GM12878 (cell line): ENCODE results near the gene CNST. TPM values are rescaled to one million over a fixed set of nuclear protein-coding genes. Genes with fewer than 3 reads are reported as not detected.

Source experiments
- ATAC-seq: fragments of 200-7000 bp; cut with Tn5 transposase; 3 replicates; pipeline ENCODE4 v1.9.1; 2020; ENCODE audit warnings: mild to moderate bottlenecking, moderate library complexity
- BruUV-seq: library from RNA; stranded (reverse); fragments of 400-500 nt; replicated peaks from 2 replicates; lab custom pipeline; 2021; lab: Mats Ljungman, UMichigan
- CTCF ChIA-PET: fragments of 300-600 bp; sonication (Branson Sonifier 250); formaldehyde crosslinking; extraction: SDS; loops from one replicate; lab custom pipeline; 2021; ENCODE audit warnings: inconsistent platforms; lab: Yijun Ruan, JAX
- POLR2A ChIA-PET: fragments of 350-600 bp; formaldehyde crosslinking; extraction: SDS; loops from one replicate; lab custom pipeline; 2021; ENCODE audit warnings: inconsistent platforms; lab: Charles Lee
- RAD21 ChIA-PET: fragments of 300-600 bp; sonication (Branson Sonifier 250); formaldehyde crosslinking; loops from one replicate; lab custom pipeline; 2023; ENCODE audit warnings: antibody characterized with exemption; ENCODE audit not compliant: unreplicated experiment; lab: Charles Lee
- SMC1A ChIA-PET: fragments of 300-600 bp; sonication (Branson Sonifier 250); formaldehyde crosslinking; loops from one replicate; lab custom pipeline; 2023; ENCODE audit not compliant: unreplicated experiment, uncharacterized antibody; lab: Charles Lee
- DNase-seq: peaks from one replicate; pipeline ENCODE4 v3.0.0-alpha.2; 2011; ENCODE audit warnings: low read depth, low spot score
- FAIRE-seq: peaks from 3 replicates; lab custom pipeline; 2011; peaks lifted over from hg19 to GRCh38; lab: Jason Lieb, UNC
- H2AFZ ChIP-seq: 2 replicates; pipeline ENCODE4 v1.6.0; 2011; ENCODE audit warnings: low read depth, low read length, control low read depth; ENCODE audit not compliant: control insufficient read depth
- H3K27ac ChIP-seq: 2 replicates; pipeline ENCODE4 v1.5.1; 2011; ENCODE audit warnings: control low read depth; ENCODE audit not compliant: control insufficient read depth, insufficient read depth
- H3K27me3 ChIP-seq, 2 experiments: replicated peaks in 1 of 2; 2 replicates each; pipeline versions ENCODE4 v1.6.0 to v1.6.1; 2011; ENCODE audit warnings: low read length in 1 of 2; ENCODE audit not compliant: control insufficient read depth in 2 of 2, insufficient read depth in 2 of 2
- H3K36me3 ChIP-seq, 2 experiments: 2 replicates each; pipeline ENCODE4 v1.5.1; 2011; ENCODE audit warnings: low read length in 1 of 2; ENCODE audit not compliant: control insufficient read depth in 2 of 2, insufficient read depth in 2 of 2
- H3K4me1 ChIP-seq: 2 replicates; pipeline ENCODE4 v1.6.1; 2011; ENCODE audit warnings: mild to moderate bottlenecking, low read length, moderate library complexity, mixed read lengths; ENCODE audit not compliant: control insufficient read depth, insufficient read depth
- H3K4me2 ChIP-seq: 2 replicates; pipeline ENCODE4 v1.6.0; 2011; ENCODE audit warnings: control low read depth; ENCODE audit not compliant: control insufficient read depth, insufficient read depth
- H3K4me3 ChIP-seq: fragments of 200-600 bp; sonication (generic); 2 replicates; pipeline ENCODE4 v1.5.1; 2016
- H3K79me2 ChIP-seq: 2 replicates; pipeline ENCODE4 v1.6.0; 2011; ENCODE audit warnings: low read length; ENCODE audit not compliant: control insufficient read depth, insufficient read depth
- H3K9ac ChIP-seq: 2 replicates; pipeline ENCODE4 v1.8.0; 2011; ENCODE audit warnings: low read length, control low read depth, mixed read lengths; ENCODE audit not compliant: control insufficient read depth, insufficient read depth
- H3K9me3 ChIP-seq: replicated peaks from 3 replicates; pipeline ENCODE4 v1.5.1; 2011; ENCODE audit warnings: mild to moderate bottlenecking, low read length; ENCODE audit not compliant: control insufficient read depth, insufficient read depth
- H4K20me1 ChIP-seq: 2 replicates; pipeline ENCODE4 v1.6.0; 2011; ENCODE audit not compliant: control insufficient read depth, insufficient read depth
- CEBPB ChIP-seq, 2 experiments: fragments of 150-350 bp in 1 of 2; IDR thresholded peaks; 2 replicates each; pipeline ENCODE4 v1.6.1; 2012 to 2014; ENCODE audit warnings: low read depth in 2 of 2, low read length in 2 of 2, borderline replicate concordance in 1 of 2, inconsistent platforms in 1 of 2
- E4F1 ChIP-seq: fragments of 450-650 bp; IDR thresholded peaks from 2 replicates; pipeline ENCODE4 v1.6.1; 2018; ENCODE audit warnings: borderline replicate concordance, mild to moderate bottlenecking; ENCODE audit not compliant: partially characterized antibody
- EGR1 ChIP-seq, 2 experiments: IDR thresholded peaks; 1 replicate in 1 of 2; 2 replicates in 1 of 2; pipeline ENCODE4 v1.6.1; 2011 to 2012; ENCODE audit warnings: low read depth in 2 of 2, low read length in 2 of 2, borderline replicate concordance in 1 of 2, mild to moderate bottlenecking in 1 of 2, moderate library complexity in 1 of 2
- IKZF1 ChIP-seq: fragments of 450-650 bp; conservative IDR thresholded peaks from 2 replicates; pipeline ENCODE4 v1.6.1; 2017; ENCODE audit warnings: antibody characterized with exemption, mild to moderate bottlenecking
- JUNB ChIP-seq: IDR thresholded peaks from 2 replicates; pipeline ENCODE4 v1.6.1; 2016; ENCODE audit warnings: antibody characterized with exemption, mild to moderate bottlenecking
- MEF2A ChIP-seq: IDR thresholded peaks from 2 replicates; pipeline ENCODE4 v1.6.1; 2011; ENCODE audit warnings: low read depth, mild to moderate bottlenecking, low read length, moderate library complexity; ENCODE audit not compliant: insufficient read depth
- PAX5 ChIP-seq: IDR thresholded peaks from 2 replicates; pipeline ENCODE4 v1.6.1; 2011; ENCODE audit warnings: low read depth, low read length, borderline replicate concordance
- SMAD1 ChIP-seq: fragments of 450-650 bp; IDR thresholded peaks from 2 replicates; pipeline ENCODE4 v1.6.1; 2018; ENCODE audit warnings: mild to moderate bottlenecking, low read depth; ENCODE audit not compliant: partially characterized antibody
- SMC3 ChIP-seq: IDR thresholded peaks from 2 replicates; pipeline ENCODE4 v1.6.1; 2011; ENCODE audit warnings: low read length, improper control_type of control experiment, borderline replicate concordance
- TAF1 ChIP-seq: IDR thresholded peaks from 2 replicates; pipeline ENCODE4 v1.6.1; 2011; ENCODE audit warnings: mild to moderate bottlenecking, low read depth, low read length, borderline replicate concordance
- YY1 ChIP-seq: IDR thresholded peaks from 2 replicates; pipeline ENCODE4 v1.6.1; 2011; ENCODE audit warnings: low read depth, mild to moderate bottlenecking, low read length
- WGBS: methylation state at CpG from one replicate; pipeline ENCODE4 v1.1.6; 2016; ENCODE audit warnings: low lambda C conversion rate; ENCODE audit not compliant: insufficient replicate concordance, insufficient coverage; ENCODE audit errors: missing lambda C conversion rate; 5-methylcytosine and 5-hydroxymethylcytosine counted together
- in situ Hi-C: fragments of 300-500 bp; cut with MboI; formaldehyde crosslinking; loops from 9 replicates; pipeline ENCODE4 v1.14.3; 2018; ENCODE audit warnings: mixed read lengths
- intact Hi-C: fragments of 100-400 bp; cut with micrococcal nuclease; formaldehyde crosslinking; loops from one replicate; pipeline ENCODE4 v1.14.2; 2022; ENCODE audit not compliant: unreplicated experiment
- polyA plus RNA-seq, 11 experiments: library from polyadenylated mRNA; depleted of rRNA in 4 of 11; unstranded in 6 of 11; stranded (reverse) in 5 of 11; fragments of >200 nt; fragmentation: Nextera tagmentation in 4 of 11; fragmentation: Illumina TruSeq in 1 of 11; extraction: Ambion mirVana in 4 of 11; extraction: Trizol in 1 of 11; gene quantifications; 1 replicate in 1 of 11; 2 replicates in 10 of 11; pipeline versions ENCODE4 v1.2.1 to v1.2.3, GENCODE V29; 2011 to 2016; ENCODE audit warnings: inconsistent platforms in 2 of 11, missing spikeins in 2 of 11, low read depth in 1 of 11
- total RNA-seq, 4 experiments: library from RNA; depleted of rRNA in 3 of 4; stranded (reverse); fragments of >200 nt in 3 of 4; fragmentation: Illumina TruSeq in 1 of 4; extraction: Trizol in 1 of 4; gene quantifications; 2 replicates each; pipeline versions ENCODE4 v1.2.1 to v1.2.3, GENCODE V29; 2013 to 2021
- TF ChIP-seq, protein P1 (sequence below): IDR thresholded peaks from 2 replicates; pipeline ENCODE4 v1.6.1; 2012; ENCODE audit warnings: mild to moderate bottlenecking, low read depth, low read length
- TF ChIP-seq, protein P2 (sequence below): fragments of 450-650 bp; IDR thresholded peaks from 2 replicates; pipeline ENCODE4 v1.6.1; 2017; ENCODE audit warnings: mild to moderate bottlenecking, moderate library complexity

The CNST gene
- total and polyA plus RNA-seq, 10 of the 15 experiments (the other 5 are each of a cell fraction or from before 2014, with no cell fraction given), result 4.8 to 16.2 (median 12.3) TPM

DNA sequence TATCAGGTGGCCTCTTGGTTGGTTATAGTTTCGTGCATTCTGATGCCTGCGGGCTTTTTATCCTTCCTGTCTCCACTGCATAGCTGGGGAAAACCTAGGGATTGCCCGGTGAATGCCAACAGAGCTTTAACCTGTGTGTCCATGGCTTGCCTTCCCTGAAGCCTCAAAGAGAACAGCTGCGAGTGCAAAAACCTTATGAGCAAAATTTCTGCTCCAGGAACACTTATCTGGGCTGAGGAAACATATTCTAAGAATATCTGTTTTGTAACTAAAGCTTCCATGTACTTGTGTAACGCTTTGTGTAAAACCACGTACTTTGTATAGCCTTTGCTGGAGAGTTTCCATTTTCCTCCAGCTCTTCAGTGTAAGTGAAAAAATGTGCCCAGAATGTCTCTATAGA is 7.2 kb downstream of the CNST start (continued):
- TF ChIP-seq, protein P1, sequence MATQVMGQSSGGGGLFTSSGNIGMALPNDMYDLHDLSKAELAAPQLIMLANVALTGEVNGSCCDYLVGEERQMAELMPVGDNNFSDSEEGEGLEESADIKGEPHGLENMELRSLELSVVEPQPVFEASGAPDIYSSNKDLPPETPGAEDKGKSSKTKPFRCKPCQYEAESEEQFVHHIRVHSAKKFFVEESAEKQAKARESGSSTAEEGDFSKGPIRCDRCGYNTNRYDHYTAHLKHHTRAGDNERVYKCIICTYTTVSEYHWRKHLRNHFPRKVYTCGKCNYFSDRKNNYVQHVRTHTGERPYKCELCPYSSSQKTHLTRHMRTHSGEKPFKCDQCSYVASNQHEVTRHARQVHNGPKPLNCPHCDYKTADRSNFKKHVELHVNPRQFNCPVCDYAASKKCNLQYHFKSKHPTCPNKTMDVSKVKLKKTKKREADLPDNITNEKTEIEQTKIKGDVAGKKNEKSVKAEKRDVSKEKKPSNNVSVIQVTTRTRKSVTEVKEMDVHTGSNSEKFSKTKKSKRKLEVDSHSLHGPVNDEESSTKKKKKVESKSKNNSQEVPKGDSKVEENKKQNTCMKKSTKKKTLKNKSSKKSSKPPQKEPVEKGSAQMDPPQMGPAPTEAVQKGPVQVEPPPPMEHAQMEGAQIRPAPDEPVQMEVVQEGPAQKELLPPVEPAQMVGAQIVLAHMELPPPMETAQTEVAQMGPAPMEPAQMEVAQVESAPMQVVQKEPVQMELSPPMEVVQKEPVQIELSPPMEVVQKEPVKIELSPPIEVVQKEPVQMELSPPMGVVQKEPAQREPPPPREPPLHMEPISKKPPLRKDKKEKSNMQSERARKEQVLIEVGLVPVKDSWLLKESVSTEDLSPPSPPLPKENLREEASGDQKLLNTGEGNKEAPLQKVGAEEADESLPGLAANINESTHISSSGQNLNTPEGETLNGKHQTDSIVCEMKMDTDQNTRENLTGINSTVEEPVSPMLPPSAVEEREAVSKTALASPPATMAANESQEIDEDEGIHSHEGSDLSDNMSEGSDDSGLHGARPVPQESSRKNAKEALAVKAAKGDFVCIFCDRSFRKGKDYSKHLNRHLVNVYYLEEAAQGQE, result no peak
- no peak for TF ChIP-seq SMAD1
- 0 out of 2 replicates have a peak, but pooled peaks have one; percentile 18 for TF ChIP-seq IKZF1

DNA sequence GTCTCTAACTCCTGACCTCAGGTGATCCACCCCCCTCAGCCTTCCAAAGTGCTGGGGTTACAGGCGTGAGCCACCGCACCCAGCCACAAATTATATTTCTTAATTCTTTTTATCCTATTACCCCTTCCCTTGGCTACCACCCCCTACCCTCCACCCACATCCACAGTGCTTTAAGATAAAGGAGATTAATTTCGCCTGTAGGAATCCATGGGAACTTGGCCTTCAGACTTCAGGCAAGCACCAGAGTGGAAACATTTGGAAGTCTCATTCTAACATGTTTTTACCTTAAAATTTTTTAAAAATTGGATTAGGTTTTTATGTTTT is 10.4 kb downstream of the CNST start:
- ChIA-PET POLR2A (no interaction called here), RAD21 (no interaction called here), SMC1A (interaction anchor here (0.6 kb wide), 1 partner anchor 87 kb away, joined by 3 read pairs; no protein-coding TSS in a partner anchor), CTCF (interaction anchor here (1.1 kb wide), 1 partner anchor 15 kb away, joined by 5 read pairs; no protein-coding TSS in a partner anchor)
- no TSS peak for BruUV-seq
- H3K4me3 ChIP-seq, result no peak overlapping the region
- no peak for FAIRE-seq
- DNase-seq, result no peak
- no peaks in the 10 kb centered on the region for H3K27me3 ChIP-seq
- H3K27ac ChIP-seq, result peak overlapping the region; percentile 65
- in situ Hi-C loops, result no loop called here
- H3K9me3 ChIP-seq, result peaks cover 3% of the 10 kb centered on the region; the same call in 1 of the 3 replicates
- peaks cover 67% of the 10 kb centered on the region for H3K79me2 ChIP-seq
- H2AFZ ChIP-seq, result no peak overlapping the region
- H3K36me3 ChIP-seq, result no peaks in the 10 kb centered on the region; a peak in 1 of 4 replicates
- no peaks in the 10 kb centered on the region for H4K20me1 ChIP-seq
- peak overlapping the region; percentile 83; the same call in 1 of the 2 replicates for H3K4me2 ChIP-seq
- H3K9ac ChIP-seq, result no peak overlapping the region
- intact Hi-C loops, result no loop called here
- WGBS, result 87% methylated on average over 3 of the region's 3 CpGs
- peaks cover 31% of the 10 kb centered on the region for H3K4me1 ChIP-seq
- ATAC-seq, result no peak
- TF ChIP-seq JUNB (no peak), EGR1 (IDR thresholded peaks at IDR 0.05; ENCODE audit: borderline replicate concordance in 1 of 2, low read depth in 2 of 2, low read length in 2 of 2) (no peak), SMC3 (no peak), PAX5 (no peak), CEBPB (IDR thresholded peaks at IDR 0.05; ENCODE audit: borderline replicate concordance in 1 of 2, low read depth in 2 of 2, low read length in 2 of 2) (no peak), E4F1 (no peak), TAF1 (no peak), MEF2A (no peak), YY1 (no peak)
- TF ChIP-seq, protein P2, sequence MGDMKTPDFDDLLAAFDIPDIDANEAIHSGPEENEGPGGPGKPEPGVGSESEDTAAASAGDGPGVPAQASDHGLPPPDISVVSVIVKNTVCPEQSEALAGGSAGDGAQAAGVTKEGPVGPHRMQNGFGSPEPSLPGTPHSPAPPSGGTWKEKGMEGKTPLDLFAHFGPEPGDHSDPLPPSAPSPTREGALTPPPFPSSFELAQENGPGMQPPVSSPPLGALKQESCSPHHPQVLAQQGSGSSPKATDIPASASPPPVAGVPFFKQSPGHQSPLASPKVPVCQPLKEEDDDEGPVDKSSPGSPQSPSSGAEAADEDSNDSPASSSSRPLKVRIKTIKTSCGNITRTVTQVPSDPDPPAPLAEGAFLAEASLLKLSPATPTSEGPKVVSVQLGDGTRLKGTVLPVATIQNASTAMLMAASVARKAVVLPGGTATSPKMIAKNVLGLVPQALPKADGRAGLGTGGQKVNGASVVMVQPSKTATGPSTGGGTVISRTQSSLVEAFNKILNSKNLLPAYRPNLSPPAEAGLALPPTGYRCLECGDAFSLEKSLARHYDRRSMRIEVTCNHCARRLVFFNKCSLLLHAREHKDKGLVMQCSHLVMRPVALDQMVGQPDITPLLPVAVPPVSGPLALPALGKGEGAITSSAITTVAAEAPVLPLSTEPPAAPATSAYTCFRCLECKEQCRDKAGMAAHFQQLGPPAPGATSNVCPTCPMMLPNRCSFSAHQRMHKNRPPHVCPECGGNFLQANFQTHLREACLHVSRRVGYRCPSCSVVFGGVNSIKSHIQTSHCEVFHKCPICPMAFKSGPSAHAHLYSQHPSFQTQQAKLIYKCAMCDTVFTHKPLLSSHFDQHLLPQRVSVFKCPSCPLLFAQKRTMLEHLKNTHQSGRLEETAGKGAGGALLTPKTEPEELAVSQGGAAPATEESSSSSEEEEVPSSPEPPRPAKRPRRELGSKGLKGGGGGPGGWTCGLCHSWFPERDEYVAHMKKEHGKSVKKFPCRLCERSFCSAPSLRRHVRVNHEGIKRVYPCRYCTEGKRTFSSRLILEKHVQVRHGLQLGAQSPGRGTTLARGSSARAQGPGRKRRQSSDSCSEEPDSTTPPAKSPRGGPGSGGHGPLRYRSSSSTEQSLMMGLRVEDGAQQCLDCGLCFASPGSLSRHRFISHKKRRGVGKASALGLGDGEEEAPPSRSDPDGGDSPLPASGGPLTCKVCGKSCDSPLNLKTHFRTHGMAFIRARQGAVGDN, result no peak
